Caki2 (cell line): ENCODE data around the gene USP25. TPM values are rescaled to one million over a fixed set of nuclear protein-coding genes. Genes with fewer than 3 reads are reported as not detected.

Experiments
- DNase-seq: peaks from one replicate; pipeline ENCODE4 v3.0.0-alpha.2; 2015; ENCODE audit warnings: low read depth
- in situ Hi-C: cut with HindIII; loops from 2 replicates; pipeline ENCODE4 v1.10.0; 2016; ENCODE audit warnings: low sequenced_read_pairs, low pct_unique_long_range_greater_than_20kb, mixed read lengths
- total RNA-seq: library from RNA; depleted of rRNA; stranded (reverse); fragments of >200 nt; shearing (Covaris generic); gene quantifications from 2 replicates; pipeline ENCODE4 v1.2.3, GENCODE V29; 2014; ENCODE audit warnings: low replicate concordance

USP25 gene
- total RNA-seq, 1 experiment from 2014 or later: 26.8 TPM

- in situ Hi-C loops: no loop called here
These were observed 107.9 kb downstream of the USP25 start for GRCh38 chr21:15837645-15838044.

GRCh38 chr21:15839026-15839425 lies 109.2 kb downstream of the USP25 start:
- no peak for DNase-seq
- in situ Hi-C loops: no loop called here

More at GRCh38 chr21:15837645-15838044, 107.9 kb downstream of the USP25 start:
- DNase-seq: no peak

GRCh38 chr21:15839601-15840000 lies 109.8 kb downstream of the USP25 start:
- in situ Hi-C loops: no loop called here
- no peak for DNase-seq

DNA sequence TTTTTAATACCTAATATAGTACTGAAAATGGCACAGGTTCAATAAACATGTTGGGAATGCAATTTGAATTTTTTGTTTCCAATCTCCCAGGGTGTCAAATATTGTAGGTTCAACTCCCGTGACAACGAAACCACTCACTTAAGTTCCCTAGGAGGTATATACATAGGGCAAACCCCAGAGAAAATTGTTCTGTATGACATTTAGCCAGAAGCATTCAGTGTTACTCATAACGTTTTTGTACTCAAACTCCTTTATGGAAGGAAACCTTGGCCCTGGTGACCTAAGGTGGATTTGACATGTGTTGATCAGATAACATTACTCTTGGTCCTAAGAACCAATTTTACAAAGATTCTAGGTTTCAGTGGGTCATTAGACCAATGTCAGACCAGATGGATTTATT lies 110.6 kb downstream of the USP25 start:
- DNase-seq: no peak

DNA sequence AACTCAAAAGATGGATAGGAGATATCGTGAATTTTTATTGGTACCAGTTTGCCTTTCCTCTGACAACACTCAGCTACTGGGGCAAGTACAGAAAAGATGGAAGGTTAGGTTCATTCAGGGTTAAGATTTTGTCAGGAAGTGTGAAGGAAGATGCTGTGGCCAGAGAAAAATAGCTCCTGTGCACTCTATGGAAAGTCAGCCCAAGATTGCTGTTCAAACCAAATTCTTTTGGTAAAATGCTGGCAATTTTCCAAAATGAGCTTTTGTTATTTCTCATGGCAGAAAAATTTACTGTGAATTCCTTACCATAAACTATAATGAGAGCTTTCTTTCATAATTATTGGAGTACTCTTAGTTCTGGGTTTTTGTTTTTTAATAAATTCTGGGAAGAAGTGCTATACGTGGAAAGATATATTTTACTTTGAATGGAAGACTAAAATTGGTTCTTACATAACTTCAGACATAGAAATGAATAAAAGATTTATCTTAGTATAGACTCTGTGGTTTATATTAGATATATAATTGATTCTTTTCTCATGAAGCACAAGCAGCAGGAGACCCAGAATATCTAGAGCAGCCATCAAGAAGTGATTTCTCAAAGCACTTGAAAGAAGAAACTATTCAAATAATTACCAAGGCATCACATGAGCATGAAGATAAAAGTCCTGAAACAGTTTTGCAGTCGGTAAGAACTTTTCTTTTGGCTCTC lies 112.2 kb downstream of the USP25 start:
- in situ Hi-C loops: no loop called here
- DNase-seq: peak; percentile 58

More for the DNA sequence above, 110.6 kb downstream of the USP25 start:
- in situ Hi-C loops: no loop called here

- in situ Hi-C loops: no loop called here
- no peak for DNase-seq
These were observed 112.7 kb downstream of the USP25 start for GRCh38 chr21:15842565-15842880.

GRCh38 chr21:15843766-15844165 lies 114.0 kb downstream of the USP25 start:
- in situ Hi-C loops: no loop called here
- DNase-seq: no peak

- in situ Hi-C loops: no loop called here
- peak; percentile 67 for DNase-seq
These were observed 119.1 kb downstream of the USP25 start for GRCh38 chr21:15848634-15849560.

GRCh38 chr21:15849927-15850326 lies 120.1 kb downstream of the USP25 start:
- in situ Hi-C loops: no loop called here
- DNase-seq: no peak

- DNase-seq: no peak
- in situ Hi-C loops: no loop called here
These were observed 120.9 kb downstream of the USP25 start for GRCh38 chr21:15850645-15851044.

DNA sequence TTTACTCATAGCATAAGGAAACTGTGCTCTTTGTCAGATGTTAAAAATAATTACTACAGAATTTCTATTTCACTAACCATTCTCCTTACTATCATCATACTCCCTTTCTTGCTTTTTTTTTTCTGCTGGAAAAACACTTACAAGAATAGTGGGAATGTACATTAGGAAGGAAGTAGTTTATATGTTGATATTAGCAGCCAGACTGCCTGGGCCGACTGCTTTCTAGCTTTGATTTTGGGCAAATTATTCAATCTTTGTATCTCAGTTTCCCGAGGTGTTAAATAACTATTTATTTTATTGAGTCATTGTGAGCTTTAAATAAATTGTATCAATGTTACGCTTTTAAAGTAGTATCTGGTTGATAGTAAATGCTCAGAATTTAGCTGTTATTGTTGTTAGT lies 122.4 kb downstream of the USP25 start:
- in situ Hi-C loops: no loop called here
- no peak for DNase-seq

- no peak for DNase-seq
- in situ Hi-C loops: no loop called here
These were observed 123.3 kb downstream of the USP25 start for GRCh38 chr21:15853126-15853525.

DNA sequence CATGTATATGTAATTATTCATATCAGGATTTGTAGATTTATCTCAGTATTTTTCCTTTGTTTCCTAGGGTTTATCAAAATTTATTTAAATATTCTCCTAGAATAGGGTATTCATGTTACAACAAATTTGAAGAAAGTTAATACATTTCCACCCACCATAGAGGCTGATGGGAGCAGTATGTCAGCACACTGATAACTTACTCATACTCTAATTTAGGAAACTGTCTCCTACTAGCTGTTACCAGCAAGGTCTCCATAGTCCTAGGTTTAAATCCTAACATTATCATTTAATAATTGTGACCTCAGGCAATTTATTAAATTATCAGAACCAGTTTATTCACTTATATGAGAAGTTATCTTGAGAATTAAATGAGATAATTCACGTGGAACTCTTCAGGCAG lies 127.0 kb downstream of the USP25 start:
- in situ Hi-C loops: no loop called here
- DNase-seq: no peak

DNA sequence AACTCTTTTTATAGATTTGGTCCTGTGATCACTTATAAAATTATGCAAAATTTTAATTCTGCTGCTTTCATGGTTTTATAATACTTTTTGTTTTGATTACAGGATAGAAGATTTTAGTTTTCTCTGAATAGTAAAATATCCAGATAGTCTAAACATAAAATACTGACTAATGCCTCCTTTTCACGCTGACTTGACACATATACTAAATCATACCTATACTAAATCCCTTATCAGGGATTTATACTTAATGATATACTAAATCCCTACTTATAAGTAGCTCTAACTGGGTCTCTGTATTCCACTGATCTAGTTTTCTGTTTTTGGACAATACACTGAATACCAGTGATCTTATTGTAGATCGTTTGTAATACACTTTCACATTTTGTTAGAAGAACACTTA lies 128.0 kb downstream of the USP25 start:
- in situ Hi-C loops: no loop called here

GRCh38 chr21:15860541-15860940 lies 130.8 kb downstream of the USP25 start:
- in situ Hi-C loops: no loop called here
- no peak for DNase-seq

More for the DNA sequence above, 128.0 kb downstream of the USP25 start:
- DNase-seq: no peak

DNA sequence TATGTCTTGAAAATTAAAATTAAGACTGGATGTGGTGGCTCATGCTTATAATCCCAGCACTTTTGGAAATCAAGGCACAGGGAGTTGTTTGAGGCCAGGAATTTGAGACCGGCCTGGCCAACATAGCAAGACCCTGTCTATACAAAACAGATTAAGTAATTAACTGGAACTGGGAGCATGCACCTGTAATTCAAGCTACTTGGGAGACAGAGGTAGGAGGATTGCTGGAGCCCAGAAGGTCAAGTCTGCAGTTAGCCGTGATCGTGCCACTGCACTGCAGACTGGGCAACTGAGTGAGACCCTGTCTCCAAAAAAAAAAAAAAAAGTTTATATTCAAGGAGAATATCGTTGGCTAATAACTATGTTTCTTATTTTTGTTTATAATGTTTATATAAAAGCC lies 139.2 kb downstream of the USP25 start:
- DNase-seq: no peak
- in situ Hi-C loops: no loop called here

DNA sequence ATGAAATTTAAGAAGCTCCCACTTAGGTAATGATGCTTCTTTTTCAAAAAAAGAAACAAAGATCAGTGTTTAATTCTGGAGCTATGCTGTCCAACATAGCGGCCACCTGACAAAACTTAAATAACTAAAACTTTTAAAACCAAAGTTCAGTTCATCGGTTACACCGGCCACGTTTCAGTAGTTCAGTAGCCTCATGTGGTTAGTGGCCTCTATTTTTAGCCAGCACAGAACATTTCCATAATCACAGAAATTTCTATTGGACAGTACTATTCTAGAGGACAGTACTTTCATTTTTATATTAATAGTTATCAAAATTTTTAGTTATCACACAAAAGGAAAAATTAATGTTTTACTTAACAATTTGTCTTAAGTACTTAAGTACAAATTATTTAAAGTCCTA lies 141.0 kb downstream of the USP25 start:
- no peak for DNase-seq
- in situ Hi-C loops: no loop called here

- in situ Hi-C loops: no loop called here
- DNase-seq: no peak
These were observed 142.5 kb downstream of the USP25 start for GRCh38 chr21:15872236-15872635.

GRCh38 chr21:15874615-15875014 lies 144.8 kb downstream of the USP25 start:
- in situ Hi-C loops: no loop called here
- no peak for DNase-seq

DNA sequence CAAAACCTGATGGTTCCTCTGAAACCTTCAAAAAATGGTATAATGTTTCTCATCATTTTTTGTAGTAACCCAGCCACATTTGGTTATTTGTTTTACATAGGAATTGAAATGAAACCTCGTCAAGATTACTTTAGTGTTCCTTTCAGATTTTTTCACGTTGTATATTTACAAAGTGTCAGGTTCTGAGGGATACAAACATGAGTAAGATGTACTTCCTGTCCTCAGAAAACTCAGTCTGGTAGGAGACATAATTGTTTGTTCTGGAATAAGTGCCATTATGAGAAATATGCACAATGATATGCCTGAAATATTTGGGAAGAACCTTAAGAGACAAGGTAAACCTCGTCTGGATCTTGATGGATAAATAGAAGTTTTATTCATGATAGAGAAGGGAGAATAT lies 145.5 kb downstream of the USP25 start:
- DNase-seq: no peak
- in situ Hi-C loops: no loop called here
